ENCODE data around the gene APLN. TPM values are rescaled to one million over a fixed set of nuclear protein-coding genes. Genes with fewer than 3 reads are reported as not detected.
A peak's percentile ranks its signal among the peaks of the same experiment; 100 is the strongest.

The APLN gene
- total RNA-seq, 1 donor from 2014 or later = 1.3 TPM

- Mint-ChIP-seq H3K9me3 (peaks cover 2% of the 10 kb centered on the region), H3K4me1 (no peaks in the 10 kb centered on the region), H3K36me3 (ENCODE audit: low read depth) (no peaks in the 10 kb centered on the region), H3K27me3 (ENCODE audit: low read depth) (peaks cover 2% of the 10 kb centered on the region), H3K27ac (ENCODE audit: unreplicated experiment) (no peak overlapping the region), H3K4me3 (no peak overlapping the region)
- DNase-seq (ENCODE audit: low read depth, low spot score) = no peak
- no peak for TF ChIP-seq CTCF (conservative IDR thresholded peaks at IDR 0.05)
Observed at GRCh38 chrX:129661369-129661768, 6.6 kb upstream of the APLN start.

DNA sequence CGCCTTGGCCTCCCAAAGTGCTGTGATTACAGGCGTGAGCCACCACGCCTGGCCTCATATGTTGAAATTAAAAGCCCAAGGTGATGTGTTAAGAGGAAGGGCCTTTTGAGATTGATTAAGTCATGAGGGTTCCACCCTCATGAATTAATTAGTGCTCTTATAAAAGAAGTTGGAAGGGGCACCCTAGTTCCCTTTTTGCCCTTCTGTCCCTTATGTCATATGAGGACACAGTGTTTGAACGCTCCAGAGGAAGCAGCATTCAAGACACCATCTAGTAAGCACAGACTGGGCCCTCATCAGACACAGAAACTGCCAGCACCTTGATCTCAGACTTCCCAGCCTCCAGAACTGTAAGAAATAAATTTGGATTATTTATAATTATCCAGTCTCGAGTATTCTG lies 5.1 kb upstream of the APLN start:
- TF ChIP-seq CTCF (conservative IDR thresholded peaks at IDR 0.05) = no peak
- H3K36me3 Mint-ChIP-seq (ENCODE audit: low read depth) = no peaks in the 10 kb centered on the region
- H3K27ac Mint-ChIP-seq (ENCODE audit: unreplicated experiment) = no peak overlapping the region
- no peak for DNase-seq (ENCODE audit: low read depth, low spot score)
- no peak overlapping the region for H3K4me3 Mint-ChIP-seq
- peaks cover 2% of the 10 kb centered on the region for H3K9me3 Mint-ChIP-seq
- H3K4me1 Mint-ChIP-seq = no peaks in the 10 kb centered on the region
- peaks cover 13% of the 10 kb centered on the region for H3K27me3 Mint-ChIP-seq (ENCODE audit: low read depth)

DNA sequence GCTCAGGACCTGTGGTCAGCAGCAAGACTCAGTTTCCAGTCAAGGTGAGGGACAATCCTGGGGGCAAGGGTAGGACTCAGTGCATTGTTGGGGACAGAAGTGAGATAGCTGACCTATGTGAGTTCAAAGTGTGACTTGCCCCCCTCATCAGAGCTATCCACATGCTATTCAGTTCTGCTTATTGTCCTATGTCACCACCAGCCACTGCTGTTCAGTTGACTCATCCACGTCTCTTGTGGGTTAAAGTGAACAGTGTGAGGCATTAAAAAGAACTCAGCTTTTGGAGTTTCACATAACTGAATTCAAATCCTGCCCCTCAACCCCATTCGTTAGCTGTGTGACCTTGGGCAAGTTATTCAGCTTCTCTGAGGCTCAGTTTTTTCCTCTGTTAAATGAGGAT lies 4.4 kb upstream of the APLN start:
- H3K4me1 Mint-ChIP-seq = no peaks in the 10 kb centered on the region
- no peak for DNase-seq (ENCODE audit: low read depth, low spot score)
- no peaks in the 10 kb centered on the region for H3K36me3 Mint-ChIP-seq (ENCODE audit: low read depth)
- TF ChIP-seq CTCF (conservative IDR thresholded peaks at IDR 0.05) = no peak
- H3K27ac Mint-ChIP-seq (ENCODE audit: unreplicated experiment) = no peak overlapping the region
- H3K9me3 Mint-ChIP-seq = peaks cover 2% of the 10 kb centered on the region
- H3K27me3 Mint-ChIP-seq (ENCODE audit: low read depth) = peaks cover 13% of the 10 kb centered on the region
- no peak overlapping the region for H3K4me3 Mint-ChIP-seq

- peaks cover 2% of the 10 kb centered on the region for H3K9me3 Mint-ChIP-seq
- H3K27me3 Mint-ChIP-seq (ENCODE audit: low read depth) = peaks cover 15% of the 10 kb centered on the region
- TF ChIP-seq CTCF (conservative IDR thresholded peaks at IDR 0.05) = no peak
- no peaks in the 10 kb centered on the region for H3K4me1 Mint-ChIP-seq
- no peak overlapping the region for H3K4me3 Mint-ChIP-seq
- H3K36me3 Mint-ChIP-seq (ENCODE audit: low read depth) = no peaks in the 10 kb centered on the region
- no peak for DNase-seq (ENCODE audit: low read depth, low spot score)
- H3K27ac Mint-ChIP-seq (ENCODE audit: unreplicated experiment) = no peak overlapping the region
Observed at GRCh38 chrX:129658429-129658828, 3.7 kb upstream of the APLN start.

DNA sequence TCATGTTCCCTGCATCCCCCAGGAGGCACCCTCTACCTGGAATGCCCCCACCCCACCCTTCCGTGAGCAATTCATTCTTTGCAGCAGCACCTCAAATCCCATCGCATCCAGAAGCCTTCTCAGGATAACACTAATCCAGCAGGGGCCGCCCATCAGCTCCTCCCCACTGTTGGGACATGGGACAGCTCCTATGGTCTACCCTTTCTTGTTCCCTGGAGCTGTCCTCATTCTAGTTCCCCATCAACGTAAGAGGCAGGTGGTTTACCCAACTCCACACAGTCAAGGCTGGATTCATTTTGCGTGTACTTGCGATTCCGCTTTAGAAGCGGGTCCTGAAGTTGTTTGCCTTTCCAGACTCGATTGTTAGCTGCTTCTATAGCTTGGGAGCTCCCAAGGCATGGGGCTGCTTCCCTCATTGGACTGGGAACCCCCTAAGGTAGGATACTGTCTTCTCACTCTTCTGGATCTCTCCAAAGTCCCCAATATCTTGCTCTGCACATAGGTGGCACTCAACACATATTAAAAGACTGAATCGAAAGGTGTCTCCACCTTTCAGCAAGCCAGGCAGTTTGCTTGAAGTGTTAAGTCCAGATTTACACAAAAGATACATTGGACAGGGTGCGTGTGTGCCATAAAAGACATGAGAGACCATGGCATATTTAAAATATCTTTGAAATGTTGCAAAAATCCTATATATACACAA lies 942 bp upstream of the APLN start:
- no peak for DNase-seq (ENCODE audit: low read depth, low spot score)
- H3K27me3 Mint-ChIP-seq (ENCODE audit: low read depth) = peaks cover 34% of the 10 kb centered on the region

More for the DNA sequence above, 942 bp upstream of the APLN start:
- Mint-ChIP-seq H3K9me3 (peaks cover 2% of the 10 kb centered on the region), H3K4me3 (peak overlapping the region; percentile 81), H3K36me3 (ENCODE audit: low read depth) (no peaks in the 10 kb centered on the region), H3K27ac (ENCODE audit: unreplicated experiment) (no peak overlapping the region), H3K4me1 (no peaks in the 10 kb centered on the region)
- TF ChIP-seq CTCF (conservative IDR thresholded peaks at IDR 0.05) = no peak
